Subcutaneous abdominal adipose tissue (tissue), 5 donors: Measurements from ENCODE around the gene CYB561D1.

Experiments
- H3K27ac ChIP-seq: one replicate; pipeline ENCODE4 v1.7.0; 2013; ENCODE audit warnings: low read depth, mild to moderate bottlenecking, inconsistent platforms, low read length, moderate library complexity
- H3K27me3 ChIP-seq, 5 donors: one replicate each; pipeline ENCODE4 v1.7.0; 2013; ENCODE audit warnings: low read length in 5 of 5, inconsistent platforms in 1 of 5; ENCODE audit not compliant: control insufficient read depth in 5 of 5, insufficient read depth in 4 of 5
- H3K36me3 ChIP-seq, 5 donors: one replicate each; pipeline ENCODE4 v1.7.0; 2013; ENCODE audit warnings: low read length in 5 of 5; ENCODE audit not compliant: control insufficient read depth in 5 of 5, insufficient read depth in 5 of 5
- H3K4me1 ChIP-seq, 5 donors: one replicate each; pipeline ENCODE4 v1.7.0; 2013; ENCODE audit warnings: low read length in 5 of 5, mild to moderate bottlenecking in 3 of 5, moderate library complexity in 1 of 5; ENCODE audit not compliant: control insufficient read depth in 5 of 5, insufficient read depth in 5 of 5
- H3K4me3 ChIP-seq, 5 donors: one replicate each; pipeline ENCODE4 v1.7.0; 2013; ENCODE audit warnings: low read length in 5 of 5, low read depth in 1 of 5
- H3K9ac ChIP-seq, 5 donors: one replicate each; pipeline ENCODE4 v1.7.0; 2013; ENCODE audit warnings: low read length in 5 of 5, mild to moderate bottlenecking in 4 of 5, moderate library complexity in 3 of 5
- H3K9me3 ChIP-seq, 5 donors: one replicate each; pipeline ENCODE4 v1.7.0; 2013; ENCODE audit warnings: low read length in 5 of 5; ENCODE audit not compliant: control insufficient read depth in 5 of 5
- donor health status: healthy.
- donor health status: healthy.
- donor health status: healthy.
- donor health status: healthy.
- donor health status: healthy.

The CYB561D1 gene

GRCh38 chr1:109535481-109535880 is 41.6 kb downstream of the CYB561D1 start:
- peaks cover 0 to 3% (median 0%) of the 10 kb centered on the region in 5 donors for H3K27me3 ChIP-seq
- H3K9me3 ChIP-seq, result no peaks in the 10 kb centered on the region
- H3K9ac ChIP-seq, result no peak overlapping the region
- no peak overlapping the region for H3K4me3 ChIP-seq
- no peak overlapping the region for H3K27ac ChIP-seq
- peaks cover 1 to 12% (median 11%) of the 10 kb centered on the region in 5 donors for H3K4me1 ChIP-seq
- H3K36me3 ChIP-seq, result no peaks in the 10 kb centered on the region

GRCh38 chr1:109535971-109536491 is 42.1 kb downstream of the CYB561D1 start:
- H3K27me3 ChIP-seq, result peaks cover 0 to 3% (median 0%) of the 10 kb centered on the region in 5 donors
- H3K9me3 ChIP-seq, result no peaks in the 10 kb centered on the region
- peaks cover 1 to 12% (median 11%) of the 10 kb centered on the region in 5 donors for H3K4me1 ChIP-seq
- H3K4me3 ChIP-seq, result no peak overlapping the region
- H3K27ac ChIP-seq, result no peak overlapping the region
- no peak overlapping the region for H3K9ac ChIP-seq
- H3K36me3 ChIP-seq, result no peaks in the 10 kb centered on the region

- Histone ChIP-seq H3K4me3 (no peak overlapping the region), H3K4me1 (peaks cover 0 to 7% (median 3%) of the 10 kb centered on the region in 5 donors), H3K27ac (no peak overlapping the region), H3K9ac (no peak overlapping the region), H3K9me3 (no peaks in the 10 kb centered on the region), H3K27me3 (peaks cover 0 to 3% (median 0%) of the 10 kb centered on the region in 5 donors), H3K36me3 (no peaks in the 10 kb centered on the region)
Measured at GRCh38 chr1:109537450-109538178, 43.7 kb downstream of the CYB561D1 start.

GRCh38 chr1:109538827-109539555 is 45.1 kb downstream of the CYB561D1 start:
- Histone ChIP-seq H3K36me3 (no peaks in the 10 kb centered on the region), H3K27me3 (peaks cover 0 to 5% (median 0%) of the 10 kb centered on the region in 5 donors), H3K4me1 (peaks cover 0 to 4% (median 0%) of the 10 kb centered on the region in 5 donors), H3K4me3 (no peak overlapping the region), H3K9ac (no peak overlapping the region), H3K9me3 (no peaks in the 10 kb centered on the region), H3K27ac (no peak overlapping the region)

- peaks cover 0 to 4% (median 0%) of the 10 kb centered on the region in 5 donors for H3K4me1 ChIP-seq
- H3K36me3 ChIP-seq, result no peaks in the 10 kb centered on the region
- no peak within 1 kb of the TSS for H3K4me3 ChIP-seq
- H3K9me3 ChIP-seq, result no peaks in the 10 kb centered on the region
- H3K27me3 ChIP-seq, result peaks cover 0 to 5% (median 0%) of the 10 kb centered on the region in 5 donors
- H3K27ac ChIP-seq, result no peak within 1 kb of the TSS
- no peak within 1 kb of the TSS for H3K9ac ChIP-seq
Measured at GRCh38 chr1:109539676-109540075, 45.8 kb downstream of the CYB561D1 start, which contains the start of gene GPR61. Gene GPR61 (plus strand): TSS chr1:109539872. CDS start chr1:109543023, 3,151 bp downstream.

- Histone ChIP-seq H3K36me3 (no peaks in the 10 kb centered on the region), H3K27ac (no peak overlapping the region), H3K4me3 (no peak overlapping the region), H3K9me3 (no peaks in the 10 kb centered on the region), H3K4me1 (peaks cover 0 to 4% (median 0%) of the 10 kb centered on the region in 5 donors), H3K27me3 (peaks cover 0 to 5% (median 0%) of the 10 kb centered on the region in 5 donors), H3K9ac (no peak overlapping the region)
Measured at GRCh38 chr1:109541102-109541501, 47.2 kb downstream of the CYB561D1 start.

- Histone ChIP-seq H3K27ac (no peak overlapping the region), H3K4me1 (peaks cover 2 to 17% (median 13%) of the 10 kb centered on the region in 5 donors), H3K27me3 (peaks cover 0 to 5% (median 0%) of the 10 kb centered on the region in 5 donors), H3K4me3 (no peak overlapping the region), H3K36me3 (no peaks in the 10 kb centered on the region), H3K9ac (peak overlapping the region in 1 of 5 donors; percentile 13), H3K9me3 (no peaks in the 10 kb centered on the region)
Measured at GRCh38 chr1:109542657-109543056, 48.8 kb downstream of the CYB561D1 start.

- no peaks in the 10 kb centered on the region for H3K9me3 ChIP-seq
- H3K27me3 ChIP-seq, result peaks cover 0 to 5% (median 0%) of the 10 kb centered on the region in 5 donors
- peaks cover 2 to 21% (median 16%) of the 10 kb centered on the region in 5 donors for H3K4me1 ChIP-seq
- H3K36me3 ChIP-seq, result no peaks in the 10 kb centered on the region
- H3K9ac ChIP-seq, result peak overlapping the region in 1 of 5 donors; percentile 8
- H3K27ac ChIP-seq, result no peak overlapping the region
- no peak overlapping the region for H3K4me3 ChIP-seq
Measured at GRCh38 chr1:109543283-109543987, 49.5 kb downstream of the CYB561D1 start.

GRCh38 chr1:109543988-109544735 is 50.3 kb downstream of the CYB561D1 start:
- H3K9ac ChIP-seq, result peak overlapping the region in 1 of 5 donors; percentile 8
- no peaks in the 10 kb centered on the region for H3K9me3 ChIP-seq
- no peak overlapping the region for H3K27ac ChIP-seq

More at GRCh38 chr1:109543988-109544735, 50.3 kb downstream of the CYB561D1 start:
- Histone ChIP-seq H3K27me3 (peaks cover 0 to 5% (median 0%) of the 10 kb centered on the region in 5 donors), H3K4me3 (no peak overlapping the region), H3K4me1 (peaks cover 2 to 24% (median 18%) of the 10 kb centered on the region in 5 donors), H3K36me3 (no peaks in the 10 kb centered on the region)
